HCT116 (cell line): ENCODE results near the gene AK2. TPM values are rescaled to one million over a fixed set of nuclear protein-coding genes. Genes with fewer than 3 reads are reported as not detected.
A peak's percentile ranks its signal among the peaks of the same experiment; 100 is the strongest.

ENCODE experiments used
- ATAC-seq: fragments of 200-7000 bp; cut with Tn5 transposase; 2 replicates; pipeline ENCODE4 v1.9.1; 2020; ENCODE audit warnings: mild to moderate bottlenecking, moderate library complexity
- BruUV-seq: library from RNA; stranded (reverse); fragments of 400-500 nt; replicated peaks from 2 replicates; lab custom pipeline; 2021; lab: Mats Ljungman, UMichigan
- CTCF ChIA-PET: fragments of 300-600 bp; sonication (Branson Sonifier 250); formaldehyde crosslinking; loops from one replicate; lab custom pipeline; 2021; ENCODE audit warnings: antibody characterized with exemption; lab: Charles Lee
- POLR2A ChIA-PET: fragments of 300-600, 350-600 bp; sonication (Branson Sonifier 250); formaldehyde crosslinking; loops from one replicate; lab custom pipeline; 2021; ENCODE audit warnings: antibody characterized with exemption; lab: Charles Lee
- RAD21 ChIA-PET, 2 experiments: fragments of 300-600 bp; sonication (Branson Sonifier 250); formaldehyde crosslinking; loops; one replicate each; lab custom pipeline; 2023; ENCODE audit warnings: low total read pairs in 2 of 2; ENCODE audit not compliant: uncharacterized antibody in 2 of 2, unreplicated experiment in 2 of 2, low non-redundant PET in 1 of 2; lab: Charles Lee
- DNase-seq: peaks from one replicate; pipeline ENCODE4 v3.0.0-alpha.2; 2010; ENCODE audit warnings: low read depth, low spot score
- H2AFZ ChIP-seq: fragments of 200-600 bp; shearing (Covaris generic), sonication (generic); 2 replicates; pipeline ENCODE4 v1.6.1; 2017; ENCODE audit warnings: low read depth, mixed run types, mixed read lengths, antibody characterized with exemption, low read length; ENCODE audit not compliant: poor library complexity, severe bottlenecking
- H3K27ac ChIP-seq: 2 replicates; pipeline ENCODE4 v1.5.1; 2012; ENCODE audit warnings: low read depth, low read length
- H3K27me3 ChIP-seq: fragments of 200-600 bp; sonication (generic); 2 replicates; pipeline ENCODE4 v1.6.1; 2016; ENCODE audit warnings: mixed run types, low read length, mixed read lengths; ENCODE audit not compliant: insufficient read depth
- H3K36me3 ChIP-seq, 2 experiments: fragments of 200-500 bp in 1 of 2; fragments of 200-600 bp in 1 of 2; sonication (Bioruptor generic) in 1 of 2; sonication (generic) in 1 of 2; 2 replicates each; pipeline versions ENCODE4 v1.5.1 to v1.6.1; 2014 to 2016; ENCODE audit warnings: low read length in 2 of 2, inconsistent platforms in 1 of 2, mixed read lengths in 1 of 2, mixed run types in 1 of 2; ENCODE audit not compliant: insufficient read depth in 2 of 2, control insufficient read depth in 1 of 2
- H3K4me1 ChIP-seq, 2 experiments: fragments of 200-600 bp in 1 of 2; sonication (generic) in 1 of 2; 2 replicates each; pipeline versions ENCODE4 v1.5.1 to v1.6.1; 2012 to 2017; ENCODE audit warnings: low read length in 2 of 2, inconsistent platforms in 1 of 2, mild to moderate bottlenecking in 1 of 2, mixed read lengths in 1 of 2, mixed run types in 1 of 2, moderate library complexity in 1 of 2; ENCODE audit not compliant: insufficient read depth in 2 of 2, control insufficient read depth in 1 of 2
- H3K4me2 ChIP-seq: fragments of 200-600 bp; sonication (generic); 2 replicates; pipeline ENCODE4 v1.6.1; 2017; ENCODE audit warnings: mixed run types, low read length, mixed read lengths
- H3K4me3 ChIP-seq, 2 experiments: fragments of 200-600 bp in 1 of 2; sonication (generic) in 1 of 2; replicated peaks in 1 of 2; 2 replicates each; pipeline ENCODE4 v1.5.1; 2011 to 2016; ENCODE audit warnings: low read length in 2 of 2, control low read depth in 1 of 2, low read depth in 1 of 2, mild to moderate bottlenecking in 1 of 2, mixed read lengths in 1 of 2, mixed run types in 1 of 2
- H3K79me2 ChIP-seq: fragments of 200-600 bp; sonication (generic); 2 replicates; pipeline ENCODE4 v1.6.1; 2017; ENCODE audit warnings: mild to moderate bottlenecking, mixed run types, low read length, moderate library complexity, mixed read lengths; ENCODE audit not compliant: insufficient read depth
- H3K9ac ChIP-seq: fragments of 200-600 bp; sonication (generic); 2 replicates; pipeline ENCODE4 v1.6.1; 2016; ENCODE audit warnings: low read length, mixed read lengths
- H3K9me2 ChIP-seq: fragments of 200-600 bp; sonication (generic), shearing (Covaris generic); 2 replicates; pipeline ENCODE4 v1.6.1; 2017; ENCODE audit warnings: mixed run types, mild to moderate bottlenecking, moderate library complexity; ENCODE audit not compliant: insufficient read depth
- H3K9me3 ChIP-seq, 2 experiments: fragments of 200-500 bp in 1 of 2; fragments of 200-600 bp in 1 of 2; sonication (Bioruptor generic) in 1 of 2; sonication (generic) in 1 of 2; 2 replicates each; pipeline ENCODE4 v1.6.1; 2014 to 2017; ENCODE audit warnings: low read length in 2 of 2, mixed read lengths in 2 of 2, inconsistent platforms in 1 of 2, low read depth in 1 of 2, mild to moderate bottlenecking in 1 of 2, mixed run types in 1 of 2, moderate library complexity in 1 of 2; ENCODE audit not compliant: control insufficient read depth in 1 of 2, insufficient read depth in 1 of 2
- H4K20me1 ChIP-seq: fragments of 200-600 bp; sonication (generic), shearing (Covaris generic); 2 replicates; pipeline ENCODE4 v1.6.1; 2017; ENCODE audit warnings: mixed run types, mild to moderate bottlenecking, moderate library complexity; ENCODE audit not compliant: insufficient read depth
- ATF3 ChIP-seq: IDR thresholded peaks from 2 replicates; pipeline ENCODE4 v1.6.1; 2012
- CEBPB ChIP-seq: IDR thresholded peaks from 2 replicates; pipeline ENCODE4 v1.6.1; 2012; ENCODE audit warnings: low read depth
- CTCF ChIP-seq, 3 experiments: fragments of 200-600 bp in 1 of 3; sonication (generic) in 1 of 3; IDR thresholded peaks in 2 of 3; conservative IDR thresholded peaks in 1 of 3; 2 replicates each; pipeline ENCODE4 v1.5.1; 2012 to 2017; ENCODE audit warnings: low read depth in 2 of 3, low read length in 2 of 3, antibody characterized with exemption in 1 of 3, borderline replicate concordance in 1 of 3, control low read depth in 1 of 3, mild to moderate bottlenecking in 1 of 3, mixed read lengths in 1 of 3, mixed run types in 1 of 3, moderate library complexity in 1 of 3; ENCODE audit not compliant: insufficient read depth in 1 of 3
- ELF1 ChIP-seq: IDR thresholded peaks from 2 replicates; pipeline ENCODE4 v1.6.1; 2012; ENCODE audit warnings: low read depth, borderline replicate concordance
- EZH2 ChIP-seq: fragments of 200-600 bp; sonication (generic); IDR thresholded peaks from 2 replicates; pipeline ENCODE4 v1.6.1; 2017; ENCODE audit warnings: antibody characterized with exemption, mixed run types
- EZH2phosphoT487 ChIP-seq: fragments of 200-600 bp; IDR thresholded peaks from 2 replicates; pipeline ENCODE4 v1.6.1; 2018; ENCODE audit warnings: antibody characterized with exemption, borderline replicate concordance
- FOSL1 ChIP-seq: IDR thresholded peaks from 2 replicates; pipeline ENCODE4 v1.6.1; 2012; ENCODE audit warnings: low read depth
- JUND ChIP-seq: IDR thresholded peaks from 2 replicates; pipeline ENCODE4 v1.6.1; 2012
- MAX ChIP-seq: IDR thresholded peaks from 2 replicates; pipeline ENCODE4 v1.6.1; 2012
- RAD21 ChIP-seq: IDR thresholded peaks from 2 replicates; pipeline ENCODE4 v1.6.1; 2012; ENCODE audit warnings: low read depth, mild to moderate bottlenecking
- SIN3A ChIP-seq: IDR thresholded peaks from 2 replicates; pipeline ENCODE4 v1.6.1; 2012; ENCODE audit warnings: low read depth
- SP1 ChIP-seq: IDR thresholded peaks from 2 replicates; pipeline ENCODE4 v1.6.1; 2012; ENCODE audit warnings: low read depth
- TCF7L2 ChIP-seq: IDR thresholded peaks from 2 replicates; pipeline ENCODE4 v1.7.0; 2011; ENCODE audit warnings: borderline replicate concordance, inconsistent platforms; ENCODE audit not compliant: insufficient read depth, insufficient read length; ENCODE audit errors: extremely low read depth
- YY1 ChIP-seq: IDR thresholded peaks from 2 replicates; pipeline ENCODE4 v1.6.1; 2011; ENCODE audit warnings: low read length, low read depth, moderate library complexity, mild to moderate bottlenecking; ENCODE audit not compliant: insufficient replicate concordance; ENCODE audit errors: extremely low read depth
- ZBTB33 ChIP-seq: IDR thresholded peaks from 2 replicates; pipeline ENCODE4 v1.6.1; 2011; ENCODE audit warnings: mild to moderate bottlenecking, low read length, moderate library complexity; ENCODE audit not compliant: insufficient replicate concordance; ENCODE audit errors: extremely low read depth
- ZFX ChIP-seq: fragments of 450-650 bp; IDR thresholded peaks from 2 replicates; pipeline ENCODE4 v1.6.1; 2017
- intact Hi-C: fragments of 100-400 bp; cut with micrococcal nuclease; formaldehyde crosslinking; loops from 2 replicates; pipeline ENCODE4 v1.10.0; 2022
- total RNA-seq: library from RNA; stranded (reverse); gene quantifications from one replicate; pipeline ENCODE4 v1.2.1, GENCODE V29; 2021; ENCODE audit not compliant: unreplicated experiment

AK2 gene
- total RNA-seq, 1 experiment from 2014 or later, result 233 TPM

GRCh38 chr1:33036526-33037503 is at the start of gene AK2 (continued):
- peak; percentile 65 for TF ChIP-seq ZBTB33
- peak; percentile 78 for TF ChIP-seq SIN3A
- TF ChIP-seq TCF7L2, result no peak
- TF ChIP-seq ATF3, result no peak
- TF ChIP-seq EZH2, result no peak
- TF ChIP-seq JUND, result no peak
- TF ChIP-seq SP1, result peak; percentile 100

- Histone ChIP-seq H3K4me1 (peaks cover 5 to 7% of the 10 kb centered on the region in 2 experiments; a peak in 3 of 4 replicates), H3K79me2 (no peaks in the 10 kb centered on the region), H4K20me1 (no peaks in the 10 kb centered on the region), H3K9me3 (no peaks in the 10 kb centered on the region), H3K4me2 (no peak overlapping the region), H3K4me3 (no peak overlapping the region), H2AFZ (no peak overlapping the region), H3K36me3 (no peaks in the 10 kb centered on the region), H3K27ac (no peak overlapping the region), H3K27me3 (no peaks in the 10 kb centered on the region), H3K9ac (no peak overlapping the region), H3K9me2 (no peaks in the 10 kb centered on the region)
- intact Hi-C loops, result loop anchor here (1.0 to 2.0 kb wide), 4 partner anchors 153 to 686 kb away; no protein-coding TSS in a partner anchor
- ChIA-PET POLR2A (no interaction called here), CTCF (interaction anchor here (0.6 to 2.2 kb wide), 26 partner anchors 9 to 687 kb away, joined by 3 to 27 read pairs (median 4); partner anchors contain the start of gene HPCA), RAD21 (interaction anchor here (0.7 to 1.3 kb wide), 7 partner anchors 79 to 211 kb away, joined by 3 to 7 read pairs (median 3); no protein-coding TSS in a partner anchor)
- BruUV-seq, result no TSS peak
- TF ChIP-seq ZFX, result no peak
- TF ChIP-seq TCF7L2, result no peak
- TF ChIP-seq CTCF (IDR thresholded peaks at IDR 0.05 in 2 of 3, conservative IDR thresholded peaks at IDR 0.05 in 1 of 3; ENCODE audit: borderline replicate concordance in 1 of 3, insufficient read depth in 1 of 3, low read depth in 2 of 3, low read length in 2 of 3), result peak; percentile 76 to 87 (median 79)
- no peak for TF ChIP-seq ELF1
- peak; percentile 92 for TF ChIP-seq RAD21
- no peak for TF ChIP-seq CEBPB
- no peak for TF ChIP-seq EZH2phosphoT487
- no peak for TF ChIP-seq JUND
- TF ChIP-seq YY1, result peak; percentile 56
- TF ChIP-seq FOSL1, result no peak
- no peak for TF ChIP-seq MAX
- no peak for TF ChIP-seq SIN3A
- ATAC-seq, result peak; percentile 94
- DNase-seq, result peak; percentile 62
Observed at GRCh38 chr1:33086384-33086850, 49.7 kb upstream of the AK2 start.
